Hematopoietic multipotent progenitor cell treated with erythropoietin and hydrocortisone succinate and interleukin-3 and kit ligand, for 4 days (in vitro differentiated cells): Measurements from ENCODE around the gene CACNA1B.

Source experiments
- DNase-seq: peaks from one replicate; pipeline ENCODE4 v3.0.0-alpha.2; 2015

The CACNA1B gene

DNA sequence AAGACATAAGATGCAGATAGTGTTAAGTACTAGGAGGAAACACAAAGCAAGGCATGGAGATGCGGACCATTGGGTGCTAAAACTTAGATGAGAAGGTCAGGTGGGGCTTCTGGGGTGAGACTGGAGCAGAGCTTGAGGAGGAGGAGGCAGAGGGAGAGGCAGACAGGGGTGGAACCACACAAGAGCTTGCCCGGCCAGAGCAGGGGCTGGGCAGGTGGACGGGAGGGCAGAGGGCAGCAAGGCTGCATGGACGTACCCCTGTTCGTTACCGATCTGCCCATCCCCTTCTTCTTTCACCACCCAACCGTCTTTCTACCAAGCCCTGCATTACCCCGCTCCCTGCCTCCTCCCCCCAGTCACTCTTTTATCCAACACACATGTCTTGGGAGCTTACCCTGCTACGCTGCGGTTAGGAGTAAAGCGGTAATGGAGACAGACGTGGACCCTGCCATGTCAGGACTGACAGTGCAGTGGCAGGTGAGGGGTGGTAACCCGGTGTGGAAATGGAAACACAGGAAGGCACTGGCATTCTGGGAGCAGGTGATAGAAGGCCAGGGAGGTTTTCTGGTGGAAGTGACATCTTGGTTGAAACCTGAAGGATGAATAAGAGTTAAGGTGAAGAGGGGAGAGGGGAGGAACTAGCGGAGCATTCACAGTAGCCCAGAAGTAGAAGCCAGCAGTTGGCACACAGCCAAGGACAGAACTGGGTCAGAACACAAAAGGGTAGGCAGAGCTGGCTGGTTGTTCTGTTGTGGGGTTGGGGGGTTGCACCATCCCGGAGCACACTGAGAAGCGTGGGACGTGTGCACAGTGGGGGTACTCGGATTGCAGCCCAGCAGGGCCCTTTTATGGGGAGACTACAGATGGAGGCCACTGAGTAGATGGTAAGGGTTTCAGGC lies 167.2 kb downstream of the CACNA1B start:
- DNase-seq: no peak

DNA sequence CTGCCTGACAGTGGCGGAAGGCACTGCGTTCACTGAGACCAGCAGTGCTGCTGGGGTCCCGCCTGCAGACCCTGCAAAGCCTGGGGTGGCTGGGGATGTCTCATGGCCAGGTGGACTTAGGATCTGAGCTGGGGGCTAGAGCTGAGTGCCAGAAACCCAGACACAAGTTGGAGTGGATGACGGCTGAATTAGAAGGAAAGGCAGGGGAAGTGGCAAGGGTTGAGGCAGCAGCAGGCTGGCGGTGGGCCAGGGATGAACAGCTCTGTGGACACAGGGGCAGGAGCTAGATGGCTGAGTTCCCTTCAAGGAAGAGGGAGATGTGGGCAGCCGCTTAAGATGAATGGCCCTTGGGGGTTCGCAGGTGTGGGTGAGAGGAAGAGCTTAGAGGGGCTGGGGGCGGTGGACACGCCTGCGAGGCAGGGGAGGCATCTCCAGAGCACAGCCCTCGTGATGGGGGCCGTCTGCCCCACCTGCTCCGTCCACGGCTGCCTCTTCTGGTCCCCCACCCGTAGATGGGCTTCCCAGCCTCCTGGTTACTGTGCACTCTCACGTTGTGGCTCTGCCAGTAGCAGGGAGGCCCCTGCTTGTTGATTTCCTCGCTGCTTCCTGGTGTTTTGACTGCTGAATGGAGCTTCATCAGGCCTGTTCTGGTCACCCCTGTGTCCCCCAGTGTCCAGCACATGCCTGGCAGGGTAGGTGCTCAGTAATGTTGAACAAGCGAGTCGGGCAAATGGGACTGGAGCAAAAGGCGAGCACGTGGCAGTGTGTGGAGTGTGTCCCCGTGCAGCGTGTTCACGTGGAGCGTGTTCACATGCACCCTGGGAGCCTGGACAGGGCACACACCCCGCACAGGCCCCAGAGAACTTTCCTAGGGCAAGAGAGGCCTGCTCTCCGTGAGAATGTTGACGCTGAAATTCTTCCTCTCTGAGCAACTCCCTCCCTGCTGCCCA lies 168.2 kb downstream of the CACNA1B start:
- peak; percentile 12 for DNase-seq

DNA sequence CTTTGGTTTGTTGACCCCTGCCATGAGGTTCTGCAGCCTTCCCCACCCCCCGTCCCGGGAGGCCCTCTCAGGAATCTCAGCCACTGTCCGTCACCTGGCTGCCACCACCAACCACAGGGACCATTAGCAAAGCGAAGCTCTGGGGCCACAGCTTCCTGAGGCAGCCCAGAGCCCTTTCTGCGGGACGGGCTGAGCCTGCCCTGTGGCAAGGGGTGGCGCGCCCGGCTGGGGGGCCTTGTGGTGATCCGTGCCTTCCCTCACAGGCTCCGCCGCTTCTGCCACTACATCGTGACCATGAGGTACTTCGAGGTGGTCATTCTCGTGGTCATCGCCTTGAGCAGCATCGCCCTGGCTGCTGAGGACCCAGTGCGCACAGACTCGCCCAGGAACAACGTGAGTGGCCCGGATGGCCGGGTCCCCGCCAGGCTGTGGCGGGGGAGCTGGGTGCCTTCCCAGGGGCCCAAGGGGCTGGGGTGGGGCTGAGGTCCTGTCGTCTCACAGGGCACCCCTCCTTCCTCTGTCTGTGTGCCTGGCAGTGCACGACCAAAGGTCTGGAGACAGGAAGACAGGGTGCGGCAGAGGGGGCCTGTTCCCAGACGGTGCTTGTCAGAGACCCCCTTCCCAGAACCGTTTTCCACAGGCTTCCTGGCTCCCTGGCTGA lies 169.2 kb downstream of the CACNA1B start:
- DNase-seq: no peak

DNA sequence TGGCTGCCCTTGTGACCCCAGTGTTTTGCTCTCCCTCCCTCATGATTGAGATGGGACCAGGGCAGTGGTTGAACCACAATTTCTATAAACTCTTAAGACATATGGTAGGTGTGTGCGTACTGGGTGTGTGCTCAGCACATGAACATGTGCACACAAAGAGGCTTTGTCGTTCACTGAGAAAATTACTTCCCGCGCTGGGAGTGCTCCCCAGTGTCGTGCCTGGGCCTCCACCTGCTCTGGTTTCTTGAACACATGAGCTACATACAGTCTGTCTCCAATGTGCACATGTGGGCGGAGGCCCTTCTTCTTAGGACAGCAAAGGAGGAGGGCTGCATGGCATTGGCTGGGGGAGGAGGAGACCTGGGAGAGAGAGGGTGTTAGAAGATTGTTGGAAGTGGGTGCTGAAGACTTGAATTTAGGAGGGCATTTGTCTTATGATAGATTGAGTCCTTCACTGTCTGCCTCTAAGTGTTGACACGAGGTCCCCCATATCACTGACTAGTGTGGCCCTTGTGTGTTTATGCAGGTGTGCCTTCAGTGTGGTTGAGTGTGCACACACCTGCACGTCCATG lies 170.0 kb downstream of the CACNA1B start:
- no peak for DNase-seq

DNA sequence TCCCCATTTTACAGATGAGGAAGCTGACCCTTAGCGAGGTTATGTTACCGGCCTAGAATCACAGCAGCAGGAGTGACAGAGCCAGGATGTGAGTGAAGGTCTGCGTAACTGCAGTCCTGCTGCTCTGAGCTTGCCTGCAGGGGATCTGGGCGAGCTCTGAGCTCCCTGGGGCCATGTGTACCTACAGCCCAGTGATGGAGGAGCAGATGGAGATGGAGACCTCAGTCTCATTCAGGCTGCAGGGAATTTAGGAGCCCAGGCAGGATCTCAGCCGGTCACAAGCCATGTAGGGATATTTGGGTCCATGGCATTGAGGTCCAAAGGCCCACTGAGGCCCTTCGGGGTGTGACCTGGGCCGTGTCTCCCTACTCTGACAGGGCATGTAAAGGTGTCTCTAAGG lies 170.6 kb downstream of the CACNA1B start:
- no peak for DNase-seq

DNA sequence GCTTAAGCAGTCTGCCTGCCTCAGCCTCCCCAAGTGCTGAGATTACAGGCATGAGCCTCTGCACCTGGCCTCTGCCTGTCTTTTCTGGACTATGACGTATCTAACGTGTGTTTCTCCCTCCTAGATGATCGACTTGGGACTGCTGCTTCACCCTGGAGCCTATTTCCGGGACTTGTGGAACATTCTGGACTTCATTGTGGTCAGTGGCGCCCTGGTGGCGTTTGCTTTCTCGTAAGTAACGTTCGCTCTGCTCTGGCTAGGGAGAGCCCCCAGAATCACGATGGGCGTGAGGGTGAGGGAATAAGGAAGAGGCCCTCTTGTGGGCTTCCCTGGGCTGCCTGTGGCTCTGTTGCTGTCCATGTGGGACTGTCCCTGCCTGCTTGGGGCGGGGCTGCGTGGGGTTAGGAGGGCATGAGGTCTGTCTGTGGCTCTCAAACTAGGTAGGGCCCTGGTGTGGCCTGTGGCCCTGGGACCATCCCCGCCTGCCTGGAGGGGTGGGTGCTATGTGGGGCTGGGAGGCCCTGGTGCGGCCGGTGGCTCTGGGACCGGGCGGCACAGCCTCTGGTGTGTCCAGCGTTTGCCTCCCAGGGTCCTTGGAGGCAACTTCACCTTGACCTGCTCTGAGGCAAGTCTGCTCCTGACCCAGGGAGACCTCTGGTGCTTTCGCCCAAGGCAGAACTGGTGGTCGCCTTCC lies 171.7 kb downstream of the CACNA1B start:
- no peak for DNase-seq

DNA sequence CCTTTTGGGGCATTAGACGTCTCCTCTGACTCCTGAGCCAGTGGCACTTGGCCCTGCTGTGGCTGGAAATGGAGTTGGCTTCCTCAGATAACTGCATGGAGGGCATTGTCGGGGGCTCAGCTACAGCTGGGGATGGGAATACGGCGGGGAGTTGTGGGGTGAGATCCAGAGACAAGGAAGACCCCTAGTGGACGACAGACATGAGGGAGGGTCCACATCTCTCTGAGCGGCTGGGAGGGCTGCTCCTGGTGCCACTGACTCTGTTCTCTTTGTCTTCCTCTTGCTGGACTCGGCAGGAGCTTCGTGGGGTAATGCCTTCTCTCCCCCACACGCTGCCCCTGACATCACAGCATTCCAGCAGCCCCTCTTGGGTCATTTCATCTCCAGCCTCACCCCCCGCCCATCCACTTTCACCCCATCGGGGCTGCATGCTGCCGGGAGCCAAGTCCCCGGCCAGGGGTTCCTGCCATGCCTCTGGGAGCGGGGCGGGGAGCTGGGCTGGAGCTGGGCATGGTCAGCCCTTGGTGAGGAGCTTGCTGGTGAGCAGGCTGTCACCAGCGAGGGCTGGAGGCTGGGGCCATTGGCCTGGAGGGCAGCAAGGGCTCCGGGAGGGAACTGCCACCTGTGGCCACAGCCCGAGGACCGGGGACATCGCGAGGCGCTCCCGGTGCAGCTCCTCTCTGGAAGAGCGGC lies 172.3 kb downstream of the CACNA1B start:
- DNase-seq: no peak

DNA sequence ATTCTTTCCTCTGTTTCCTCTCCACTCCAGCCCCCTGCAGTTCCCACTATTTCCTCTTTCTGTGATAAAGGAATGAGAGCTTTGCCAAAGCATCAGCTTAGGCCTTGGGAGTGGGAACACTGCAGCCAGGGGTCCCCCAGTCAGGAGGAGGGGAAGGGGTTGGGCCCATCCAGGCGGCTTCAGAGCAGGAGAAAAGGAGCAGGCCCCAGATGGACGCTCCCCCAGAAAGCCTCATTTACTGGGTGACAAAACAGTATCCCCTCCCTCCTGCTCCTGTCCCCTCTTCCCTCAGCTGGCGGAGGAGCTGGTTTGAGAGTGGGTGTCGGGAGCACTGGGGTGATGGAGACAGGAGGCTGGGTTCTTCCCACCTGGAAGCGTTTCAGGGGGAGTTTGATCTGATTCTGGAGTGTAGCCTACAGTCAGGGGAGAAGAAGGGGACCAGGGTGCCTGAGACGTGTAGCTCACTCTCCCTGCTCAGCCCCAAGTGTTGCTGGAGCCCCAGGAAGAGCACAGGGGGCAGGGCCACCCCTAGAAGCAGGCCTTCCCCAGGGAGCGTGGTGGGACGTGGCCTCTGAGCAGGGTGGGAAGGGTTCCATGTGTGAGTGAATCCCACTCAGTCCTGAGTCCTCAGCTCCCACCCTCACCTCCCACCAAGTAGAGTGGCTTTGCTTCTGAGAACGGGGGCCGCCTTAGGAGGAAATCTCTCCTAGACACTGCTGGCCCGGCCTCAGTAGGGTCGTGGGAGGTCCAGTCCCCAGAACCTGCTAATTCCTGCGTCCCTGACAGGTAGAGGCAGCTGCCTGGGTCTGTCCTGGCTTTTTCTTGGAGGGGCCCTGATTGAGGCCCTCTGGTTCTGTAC lies 173.1 kb downstream of the CACNA1B start:
- DNase-seq: no peak

DNA sequence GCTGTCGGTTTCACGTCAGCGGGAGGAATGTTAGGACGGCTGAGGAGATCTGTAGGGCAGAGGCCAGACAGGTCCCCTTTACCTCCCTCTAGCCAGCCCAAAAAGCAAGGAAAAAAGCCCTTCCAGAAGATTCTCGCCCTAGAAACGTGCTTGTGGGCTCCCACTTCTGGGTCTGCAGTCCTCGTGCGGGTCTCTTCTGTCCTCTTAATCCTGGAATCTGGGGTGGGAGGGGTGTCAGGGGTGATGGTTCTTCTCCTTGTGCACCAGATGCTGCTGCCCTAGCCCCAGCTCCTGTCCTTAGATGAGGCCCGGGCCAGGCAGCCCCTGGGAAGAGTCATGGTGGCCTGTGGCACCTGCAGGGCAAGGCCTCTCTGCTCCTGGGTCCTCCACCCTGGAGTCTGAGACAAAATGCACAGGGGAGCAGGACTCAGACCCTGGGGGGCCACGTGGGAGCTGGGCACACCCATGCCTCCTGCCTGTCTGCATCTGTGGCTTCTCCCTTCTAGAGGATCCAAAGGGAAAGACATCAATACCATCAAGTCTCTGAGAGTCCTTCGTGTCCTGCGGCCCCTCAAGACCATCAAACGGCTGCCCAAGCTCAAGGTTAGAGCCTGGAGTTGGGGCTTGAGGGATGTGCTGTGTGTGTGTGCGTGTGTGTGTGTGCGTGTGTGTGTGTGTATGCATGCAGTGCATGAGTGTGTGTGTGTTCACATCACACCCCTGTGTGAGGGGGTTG lies 174.2 kb downstream of the CACNA1B start:
- DNase-seq: no peak

DNA sequence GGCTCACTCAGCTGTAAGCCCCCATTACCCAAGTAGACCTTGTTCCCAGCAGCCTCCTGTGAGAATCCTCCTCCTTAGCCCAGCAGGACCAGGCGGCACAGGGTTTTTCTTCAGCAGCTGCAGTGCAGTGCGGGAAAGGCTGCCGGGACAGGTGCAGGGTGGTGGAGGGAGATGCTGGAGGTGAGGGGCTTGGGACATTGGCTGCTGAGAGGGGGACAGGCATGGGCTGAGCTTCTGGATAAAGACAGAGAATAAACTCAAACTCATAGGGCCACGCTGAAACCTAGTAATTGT lies 174.7 kb downstream of the CACNA1B start:
- no peak for DNase-seq

DNA sequence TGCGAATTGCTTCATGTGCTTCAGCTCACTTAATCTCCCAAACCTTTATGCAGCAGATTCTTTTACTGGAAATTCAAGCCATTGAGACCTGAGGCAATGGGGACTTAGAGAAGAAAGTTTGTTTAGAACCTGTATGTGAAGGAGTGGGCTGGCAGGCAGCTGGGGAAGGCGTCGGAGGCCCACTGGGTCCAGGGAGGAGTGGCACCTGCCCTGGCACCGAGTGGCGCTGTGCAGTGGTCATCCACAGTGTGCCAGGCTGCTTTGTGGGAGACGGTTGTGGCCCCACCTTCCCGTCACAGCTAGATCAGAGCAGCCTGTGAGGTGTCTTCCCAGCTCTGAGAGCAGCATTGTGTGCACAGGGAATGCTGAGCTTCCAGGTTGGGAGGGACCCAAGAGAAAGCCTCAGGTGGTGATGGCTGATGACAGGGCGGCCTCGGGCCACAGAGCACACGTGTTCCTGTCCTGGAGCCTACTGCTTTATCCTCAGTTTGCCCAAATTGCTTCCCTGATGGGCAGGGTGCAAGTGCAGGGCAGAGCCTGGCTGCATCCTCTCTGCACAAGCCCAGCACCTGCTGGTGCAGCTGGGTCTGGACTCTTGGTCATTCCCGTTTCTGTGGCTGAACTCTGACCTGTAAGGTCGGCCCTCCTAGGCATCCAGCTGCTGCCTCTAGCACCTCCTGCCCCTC lies 175.2 kb downstream of the CACNA1B start:
- DNase-seq: no peak

DNA sequence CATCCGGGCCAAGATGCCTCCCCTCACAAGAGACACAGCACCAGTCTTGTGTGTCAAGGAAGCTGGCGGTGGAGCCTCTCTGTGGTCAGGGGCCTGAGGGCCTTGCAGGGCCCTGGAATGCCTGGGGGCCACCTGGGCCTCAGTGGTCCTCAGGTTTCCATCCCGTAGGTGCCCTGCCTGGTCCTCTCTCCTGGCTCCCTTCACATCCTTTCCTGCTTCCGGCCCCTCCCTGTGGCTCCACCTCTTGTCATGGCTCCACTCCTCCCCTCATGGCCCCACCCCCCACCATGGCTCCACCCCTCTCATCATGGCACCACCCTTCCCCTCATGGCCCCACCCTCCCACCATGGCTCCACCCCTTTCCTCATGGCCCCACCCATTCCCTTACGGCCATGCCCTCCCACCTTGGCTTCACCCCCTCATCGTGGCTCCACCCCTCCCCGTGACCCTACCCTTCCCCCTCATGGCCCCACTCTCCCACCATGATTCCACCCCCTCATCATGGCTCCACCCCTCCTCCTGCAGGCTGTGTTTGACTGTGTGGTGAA lies 175.8 kb downstream of the CACNA1B start:
- peak; percentile 16 for DNase-seq

DNA sequence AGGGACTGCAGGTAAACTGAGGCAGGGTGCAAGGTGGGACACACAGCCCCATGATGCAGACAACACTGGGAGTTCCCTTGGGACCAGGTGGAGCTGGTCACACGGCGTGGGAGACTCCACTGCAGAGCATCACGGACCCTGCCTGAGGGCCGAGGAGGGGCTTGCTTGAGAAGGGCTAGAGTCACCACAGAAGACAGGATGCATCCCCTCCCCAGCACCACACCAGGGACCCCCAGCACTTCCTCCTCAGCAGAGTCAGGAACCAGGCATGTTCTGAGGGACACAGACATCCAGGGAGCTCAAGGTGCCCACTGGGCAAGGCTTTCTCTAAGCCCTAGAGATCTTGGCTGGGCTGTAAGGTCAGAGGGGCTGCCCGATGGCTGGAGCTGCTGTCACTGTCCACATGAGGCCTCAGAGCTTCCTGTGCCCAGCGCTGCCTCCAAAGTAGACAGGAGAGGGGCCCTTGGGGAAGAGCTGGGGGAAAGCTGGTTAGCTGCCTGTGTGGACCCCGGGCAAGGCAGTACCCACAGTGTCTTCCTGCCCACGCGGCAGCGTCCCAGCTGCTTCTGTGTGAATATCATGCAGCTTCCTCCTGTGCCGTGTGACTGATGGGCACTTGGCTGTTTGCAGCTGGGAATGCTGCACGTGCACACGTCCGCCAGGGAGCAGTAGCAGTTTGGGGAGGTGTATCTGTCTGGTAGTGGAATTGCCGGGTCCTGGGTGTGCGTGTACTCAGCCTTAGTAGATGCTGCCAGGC lies 176.6 kb downstream of the CACNA1B start:
- peak; percentile 10 for DNase-seq

DNA sequence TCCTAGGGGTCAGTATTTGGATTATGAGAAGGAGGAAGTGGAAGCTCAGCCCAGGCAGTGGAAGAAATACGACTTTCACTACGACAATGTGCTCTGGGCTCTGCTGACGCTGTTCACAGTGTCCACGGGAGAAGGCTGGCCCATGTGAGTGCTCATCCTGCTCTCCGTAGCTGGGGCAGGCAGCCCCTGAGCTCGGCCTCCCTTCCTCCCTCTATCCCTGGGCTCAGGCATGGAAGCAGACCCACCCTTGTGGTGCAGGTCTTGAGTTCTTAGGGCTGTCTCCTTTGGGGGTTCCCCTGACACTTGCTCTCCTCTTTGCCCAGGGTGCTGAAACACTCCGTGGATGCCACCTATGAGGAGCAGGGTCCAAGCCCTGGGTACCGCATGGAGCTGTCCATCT lies 180.1 kb downstream of the CACNA1B start:
- no peak for DNase-seq

DNA sequence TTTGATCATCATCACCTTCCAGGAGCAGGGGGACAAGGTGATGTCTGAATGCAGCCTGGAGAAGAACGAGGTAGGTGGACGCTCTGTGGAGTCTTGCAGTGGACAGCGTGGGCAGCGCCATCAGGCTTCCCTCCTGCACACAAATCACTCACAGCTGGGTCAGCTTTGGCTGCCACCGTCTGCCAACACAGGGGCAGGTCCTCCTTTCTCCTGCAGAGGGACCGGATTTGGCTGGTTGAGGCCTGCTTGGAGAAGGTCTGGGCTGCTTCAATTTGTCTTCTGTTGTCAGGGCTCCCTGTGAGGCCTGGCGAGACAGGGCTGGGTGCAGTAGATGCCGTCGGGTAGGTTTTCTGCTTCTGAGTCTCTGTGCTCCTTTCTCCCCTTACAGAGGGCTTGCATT lies 180.6 kb downstream of the CACNA1B start:
- no peak for DNase-seq

DNA sequence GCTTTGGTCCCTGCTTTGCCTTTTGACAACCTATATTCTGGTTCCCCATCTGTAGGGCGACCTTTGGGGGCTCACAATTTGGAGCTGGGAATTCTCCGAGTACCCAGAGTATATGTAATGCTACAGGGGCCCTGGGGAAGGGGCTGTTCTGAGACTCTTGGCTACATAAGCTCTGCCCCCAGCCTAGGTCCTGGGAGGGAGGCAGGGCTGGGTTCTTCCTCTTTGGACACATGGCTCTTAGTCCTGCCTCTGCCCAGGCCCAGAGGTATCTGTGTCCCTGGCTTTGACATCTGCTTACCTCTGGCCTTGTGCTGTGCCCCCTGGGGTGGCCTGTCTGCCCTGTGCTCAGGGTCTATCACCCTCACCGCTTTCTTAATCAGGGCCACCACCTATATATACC lies 181.6 kb downstream of the CACNA1B start:
- DNase-seq: no peak

DNA sequence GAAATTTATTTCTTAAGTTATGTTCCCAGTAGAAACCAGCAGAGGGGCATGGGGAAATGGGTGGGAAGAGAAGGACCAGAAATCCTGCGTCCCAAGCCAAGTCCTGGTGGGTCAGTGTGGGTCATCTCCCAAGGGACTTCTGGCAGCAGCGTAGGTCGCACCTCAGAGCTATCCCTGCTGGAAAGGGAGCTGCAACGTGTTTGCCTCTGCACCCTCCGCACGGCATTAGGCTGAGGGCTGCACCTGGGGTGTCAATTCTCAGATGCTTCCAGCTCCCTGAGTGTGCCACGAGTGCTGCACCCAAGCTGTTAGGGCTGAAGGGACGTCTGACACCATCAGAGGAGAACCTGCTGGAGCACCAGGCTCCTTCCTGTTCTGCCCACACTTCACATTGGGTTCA lies 182.8 kb downstream of the CACNA1B start:
- no peak for DNase-seq

DNA sequence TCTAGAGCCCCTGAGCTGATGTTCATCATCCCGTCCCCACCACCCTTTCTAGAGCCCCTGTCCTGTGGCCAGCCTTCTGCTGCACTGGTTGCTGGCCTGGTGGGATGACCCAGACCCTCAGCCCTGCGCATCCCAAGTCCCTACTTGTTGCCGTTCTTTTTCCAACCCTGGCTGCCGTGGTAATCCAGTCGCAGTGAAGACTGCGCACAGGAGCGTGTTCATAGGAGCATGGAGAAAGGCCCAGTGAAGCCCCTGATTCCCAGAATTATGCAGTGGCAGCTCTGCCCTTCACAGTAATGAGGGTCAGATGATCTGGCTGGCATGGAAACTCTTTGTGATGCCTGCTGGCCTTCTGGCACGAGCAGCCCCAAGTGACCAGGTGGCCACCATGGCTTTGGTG lies 183.3 kb downstream of the CACNA1B start:
- no peak for DNase-seq
